ENCODE measurements around the gene STAC3. TPM values are rescaled to one million over a fixed set of nuclear protein-coding genes. Genes with fewer than 3 reads are reported as not detected.

STAC3 gene
- polyA plus RNA-seq, 2 of the 4 experiments (the other 2 are of a cell fraction): 0.40 to 0.43 TPM

DNA sequence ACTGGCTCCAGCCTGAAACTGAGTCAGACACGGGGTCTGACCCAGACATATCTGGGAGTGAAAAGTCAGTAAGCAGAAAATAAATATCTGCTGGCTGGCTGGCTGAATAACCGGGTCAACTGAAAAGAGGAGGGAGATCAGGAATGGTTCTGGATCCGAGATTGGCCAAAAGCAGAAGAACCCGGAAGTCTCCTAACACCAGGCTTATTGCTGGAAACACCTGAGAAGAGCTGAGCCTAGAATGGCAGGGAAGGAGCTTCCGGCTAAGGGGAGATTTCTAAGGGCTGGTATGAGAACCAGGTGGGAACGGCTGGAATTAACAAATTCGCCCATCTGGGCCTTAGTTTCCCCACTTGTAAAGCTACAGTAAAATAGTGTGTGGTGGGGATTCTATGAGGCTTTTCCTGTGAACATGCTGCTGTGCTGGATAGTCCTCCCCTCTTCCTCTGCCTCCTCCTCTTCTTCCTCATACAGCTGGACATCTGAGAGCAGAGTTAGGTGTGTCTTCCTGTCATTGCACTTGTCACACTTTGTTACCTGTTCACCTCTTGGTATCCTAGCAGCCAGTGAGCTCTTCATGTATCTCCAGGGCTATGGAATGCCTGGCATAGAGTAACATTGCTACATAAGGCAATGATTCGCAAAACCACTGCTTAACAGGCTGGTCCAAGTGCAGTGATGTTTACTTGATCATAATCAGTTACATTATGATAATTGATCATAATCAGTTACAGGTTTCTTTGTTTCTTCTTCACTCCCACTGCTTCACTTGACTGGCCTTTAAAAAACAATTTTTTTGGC, 23.5 kb downstream of the STAC3 start (continued):
- TF ChIP-seq, protein P1, sequence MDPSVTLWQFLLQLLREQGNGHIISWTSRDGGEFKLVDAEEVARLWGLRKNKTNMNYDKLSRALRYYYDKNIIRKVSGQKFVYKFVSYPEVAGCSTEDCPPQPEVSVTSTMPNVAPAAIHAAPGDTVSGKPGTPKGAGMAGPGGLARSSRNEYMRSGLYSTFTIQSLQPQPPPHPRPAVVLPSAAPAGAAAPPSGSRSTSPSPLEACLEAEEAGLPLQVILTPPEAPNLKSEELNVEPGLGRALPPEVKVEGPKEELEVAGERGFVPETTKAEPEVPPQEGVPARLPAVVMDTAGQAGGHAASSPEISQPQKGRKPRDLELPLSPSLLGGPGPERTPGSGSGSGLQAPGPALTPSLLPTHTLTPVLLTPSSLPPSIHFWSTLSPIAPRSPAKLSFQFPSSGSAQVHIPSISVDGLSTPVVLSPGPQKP (IDR thresholded peaks at IDR 0.05; ENCODE audit: low read depth, low read length): no peak
- no peak for TF ChIP-seq MYC (IDR thresholded peaks at IDR 0.05; ENCODE audit: borderline replicate concordance, low read length)
- TF ChIP-seq KDM5A (IDR thresholded peaks at IDR 0.05): no peak
- TF ChIP-seq HEYL (CRISPR knock-in tag; IDR thresholded peaks at IDR 0.05): no peak
- no peak for TF ChIP-seq PHF8 (IDR thresholded peaks at IDR 0.05; ENCODE audit: borderline replicate concordance, low read depth)
- no peak for TF ChIP-seq CHD4 (IDR thresholded peaks at IDR 0.05; ENCODE audit: borderline replicate concordance)
- TF ChIP-seq MAZ (IDR thresholded peaks at IDR 0.05; ENCODE audit: borderline replicate concordance, low read depth, low read length): no peak
- TF ChIP-seq TP53 (CRISPR knock-in tag; IDR thresholded peaks at IDR 0.05): no peak
- TF ChIP-seq ZFP36 (IDR thresholded peaks at IDR 0.05; ENCODE audit: borderline replicate concordance, partially characterized antibody): no peak

DNA sequence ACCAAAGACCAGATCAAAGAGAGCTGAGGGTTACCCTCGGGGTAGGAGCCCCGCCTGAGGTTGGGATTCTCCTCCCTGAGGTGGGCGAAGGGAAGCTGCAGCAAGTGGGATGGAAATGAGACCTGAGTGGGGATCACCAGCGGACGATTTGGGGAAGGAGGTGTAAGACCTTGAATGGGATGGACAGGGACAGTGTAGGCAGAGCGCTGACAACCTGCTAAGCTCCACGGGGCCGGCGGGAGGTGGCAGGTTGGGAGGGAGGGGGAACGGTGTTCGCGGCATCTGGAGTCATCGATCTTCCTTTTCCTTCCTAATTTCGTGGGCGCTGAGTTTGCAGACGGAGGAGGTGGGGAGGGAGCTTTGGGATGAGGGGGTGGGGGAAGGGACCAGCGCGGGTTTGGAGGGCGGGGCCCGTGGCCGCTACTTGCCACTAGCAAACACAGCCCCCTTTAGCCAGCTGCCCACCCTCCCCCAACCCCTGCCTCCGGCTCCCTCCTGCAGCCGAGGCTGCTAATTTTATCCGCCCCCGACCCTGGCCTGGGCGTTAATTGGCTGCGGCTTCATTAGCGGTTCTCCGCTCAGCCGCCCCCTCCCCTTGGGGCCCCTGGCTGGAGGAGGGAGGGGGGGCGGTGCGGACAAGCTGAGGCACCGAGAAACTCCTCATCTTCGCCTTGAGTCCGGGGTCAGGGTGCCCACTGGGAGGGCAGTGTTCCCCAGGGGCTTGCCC, 24.2 kb downstream of the STAC3 start:
- no peak overlapping the region for H3K27ac ChIP-seq
- ChIA-PET CTCF (interaction anchor here (0.8 to 26.5 kb wide), 8 partner anchors 9 to 232 kb away, joined by 3 to 615 read pairs (median 4); partner anchors contain the start of gene NXPH4), POLR2A (no interaction called here)
- no peak for ATAC-seq
- TF ChIP-seq KDM5A (IDR thresholded peaks at IDR 0.05): no peak
- no peak for TF ChIP-seq EP300 (IDR thresholded peaks at IDR 0.05)
- TF ChIP-seq CBX2 (IDR thresholded peaks at IDR 0.05; ENCODE audit: borderline replicate concordance, low read depth): no peak
- TF ChIP-seq GATA3 (IDR thresholded peaks at IDR 0.05; ENCODE audit: borderline replicate concordance): no peak
- no peak for TF ChIP-seq ZFP36 (IDR thresholded peaks at IDR 0.05; ENCODE audit: borderline replicate concordance, partially characterized antibody)
- no peak for TF ChIP-seq NFE2L2 (conservative IDR thresholded peaks at IDR 0.05; ENCODE audit: low read length)
- TF ChIP-seq HOXA7 (CRISPR knock-in tag; IDR thresholded peaks at IDR 0.05): no peak
- TF ChIP-seq, protein P2, sequence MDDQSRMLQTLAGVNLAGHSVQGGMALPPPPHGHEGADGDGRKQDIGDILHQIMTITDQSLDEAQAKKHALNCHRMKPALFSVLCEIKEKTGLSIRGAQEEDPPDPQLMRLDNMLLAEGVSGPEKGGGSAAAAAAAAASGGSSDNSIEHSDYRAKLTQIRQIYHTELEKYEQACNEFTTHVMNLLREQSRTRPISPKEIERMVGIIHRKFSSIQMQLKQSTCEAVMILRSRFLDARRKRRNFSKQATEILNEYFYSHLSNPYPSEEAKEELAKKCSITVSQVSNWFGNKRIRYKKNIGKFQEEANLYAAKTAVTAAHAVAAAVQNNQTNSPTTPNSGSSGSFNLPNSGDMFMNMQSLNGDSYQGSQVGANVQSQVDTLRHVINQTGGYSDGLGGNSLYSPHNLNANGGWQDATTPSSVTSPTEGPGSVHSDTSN (IDR thresholded peaks at IDR 0.05): no peak
- no peak for TF ChIP-seq CBX8 (IDR thresholded peaks at IDR 0.05)
- TF ChIP-seq KDM1A (IDR thresholded peaks at IDR 0.05; ENCODE audit: low read depth): no peak
- TF ChIP-seq ZNF302 (CRISPR knock-in tag; IDR thresholded peaks at IDR 0.05): no peak
- TF ChIP-seq CHD4 (IDR thresholded peaks at IDR 0.05; ENCODE audit: borderline replicate concordance): no peak
- TF ChIP-seq, protein P1 (IDR thresholded peaks at IDR 0.05; ENCODE audit: low read depth, low read length): no peak
- TF ChIP-seq BHLHE40 (IDR thresholded peaks at IDR 0.05; ENCODE audit: low read depth, low read length): no peak
- TF ChIP-seq NPAS2 (CRISPR knock-in tag; IDR thresholded peaks at IDR 0.05; ENCODE audit: borderline replicate concordance): no peak
- 81% methylated on average over 34 of the region's 35 CpGs for WGBS (ENCODE audit: missing lambda C conversion rate)
- no peak overlapping the region for H3K4me3 ChIP-seq
- no peak for DNase-seq (ENCODE audit: low read depth in 1 of 2, low spot score in 1 of 2)
- no peaks in the 10 kb centered on the region for H3K9me3 ChIP-seq
- H3K4me1 ChIP-seq: peaks cover 12% of the 10 kb centered on the region; the same call in 2 of the 3 replicates
- no peak for FAIRE-seq
- no peak overlapping the region for H3K4me2 ChIP-seq
